Measurements from ENCODE around the gene SDHB. TPM values are rescaled to one million over a fixed set of nuclear protein-coding genes. Genes with fewer than 3 reads are reported as not detected.

SDHB gene
- total RNA-seq, 2 experiments from 2014 or later = 105 to 106 TPM

DNA sequence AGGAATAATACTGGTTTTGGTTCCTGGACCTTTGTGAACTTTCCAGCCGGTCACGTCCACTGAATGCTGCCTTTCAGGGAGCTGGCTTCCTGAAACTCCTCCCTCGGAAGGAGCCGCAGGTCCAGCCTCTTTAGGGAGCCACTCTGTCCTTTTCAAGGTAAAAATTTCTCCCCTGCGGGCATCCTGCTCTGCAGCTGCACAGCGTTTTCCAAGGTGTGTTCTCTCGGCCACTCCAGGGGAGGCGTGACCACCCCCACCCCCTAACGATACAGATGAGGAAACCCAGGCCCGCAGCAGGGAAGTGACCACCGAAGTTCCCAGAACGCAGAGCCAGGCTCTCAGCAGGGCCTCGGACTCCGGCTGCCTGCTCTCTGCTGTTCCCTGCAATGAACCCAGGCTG, 44.0 kb upstream of the SDHB start:
- H3K4me2 ChIP-seq (ENCODE audit: low read length) = no peak overlapping the region

DNA sequence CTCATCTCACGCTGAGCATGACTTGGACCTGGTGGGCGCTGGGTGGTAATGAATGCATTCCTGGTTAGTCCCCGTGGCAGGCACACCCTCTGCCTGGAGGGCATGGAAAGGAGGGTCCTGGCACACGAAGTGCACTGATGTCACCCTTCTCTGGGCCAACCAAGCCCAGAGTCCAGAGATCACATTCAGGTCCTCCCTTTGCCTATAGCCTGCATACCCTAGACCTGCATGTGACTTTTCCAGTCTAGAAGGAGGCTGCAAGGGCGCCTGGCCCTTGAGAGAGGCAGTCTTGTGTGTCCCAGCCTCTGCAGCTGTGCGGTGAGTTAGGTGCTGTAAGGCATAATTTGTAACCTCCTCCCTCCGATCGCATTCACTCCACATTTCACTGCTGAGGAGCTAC, 43.3 kb upstream of the SDHB start:
- no peak overlapping the region for H2AFZ ChIP-seq (ENCODE audit: low read length)
- no peaks in the 10 kb centered on the region for H3K9me2 ChIP-seq (ENCODE audit: insufficient read depth, low read length)
- CTCF ChIA-PET (ENCODE audit: unreplicated experiment) = no interaction called here
- intact Hi-C loops (cut with micrococcal nuclease; ENCODE audit: unreplicated experiment) = no loop called here
- H3K27ac ChIP-seq (ENCODE audit: low read depth, low read length, poor library complexity, severe bottlenecking) = no peak overlapping the region
- no peak for TF ChIP-seq EZH2phosphoT487 (IDR thresholded peaks at IDR 0.05; ENCODE audit: borderline replicate concordance, low read depth, low read length)
- TF ChIP-seq, protein P1, sequence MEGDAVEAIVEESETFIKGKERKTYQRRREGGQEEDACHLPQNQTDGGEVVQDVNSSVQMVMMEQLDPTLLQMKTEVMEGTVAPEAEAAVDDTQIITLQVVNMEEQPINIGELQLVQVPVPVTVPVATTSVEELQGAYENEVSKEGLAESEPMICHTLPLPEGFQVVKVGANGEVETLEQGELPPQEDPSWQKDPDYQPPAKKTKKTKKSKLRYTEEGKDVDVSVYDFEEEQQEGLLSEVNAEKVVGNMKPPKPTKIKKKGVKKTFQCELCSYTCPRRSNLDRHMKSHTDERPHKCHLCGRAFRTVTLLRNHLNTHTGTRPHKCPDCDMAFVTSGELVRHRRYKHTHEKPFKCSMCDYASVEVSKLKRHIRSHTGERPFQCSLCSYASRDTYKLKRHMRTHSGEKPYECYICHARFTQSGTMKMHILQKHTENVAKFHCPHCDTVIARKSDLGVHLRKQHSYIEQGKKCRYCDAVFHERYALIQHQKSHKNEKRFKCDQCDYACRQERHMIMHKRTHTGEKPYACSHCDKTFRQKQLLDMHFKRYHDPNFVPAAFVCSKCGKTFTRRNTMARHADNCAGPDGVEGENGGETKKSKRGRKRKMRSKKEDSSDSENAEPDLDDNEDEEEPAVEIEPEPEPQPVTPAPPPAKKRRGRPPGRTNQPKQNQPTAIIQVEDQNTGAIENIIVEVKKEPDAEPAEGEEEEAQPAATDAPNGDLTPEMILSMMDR (conservative IDR thresholded peaks at IDR 0.05; ENCODE audit: low read length) = no peak
- H4K20me1 ChIP-seq (ENCODE audit: insufficient read depth, low read length) = no peaks in the 10 kb centered on the region
- H3K36me3 ChIP-seq (ENCODE audit: insufficient read depth, low read length) = no peaks in the 10 kb centered on the region
- H3K4me2 ChIP-seq (ENCODE audit: low read length) = no peak overlapping the region
- H3K79me2 ChIP-seq (ENCODE audit: insufficient read depth, low read depth, low read length) = no peaks in the 10 kb centered on the region
- H3K4me3 ChIP-seq (ENCODE audit: low read depth, low read length, poor library complexity, severe bottlenecking) = no peak overlapping the region
- no peaks in the 10 kb centered on the region for H3K9me3 ChIP-seq (ENCODE audit: low read length)
- H3K4me1 ChIP-seq (ENCODE audit: insufficient read depth, low read length, poor library complexity, severe bottlenecking) = no peaks in the 10 kb centered on the region
- POLR2A ChIA-PET = interaction anchor here (0.6 kb wide), 1 partner anchor 14 kb away, joined by 3 read pairs; no protein-coding TSS in a partner anchor
- DNase-seq (ENCODE audit: low spot score) = no peak
- no TSS peak for BruUV-seq (replicated peaks)

More for the DNA sequence above, 44.0 kb upstream of the SDHB start:
- Histone ChIP-seq H4K20me1 (ENCODE audit: insufficient read depth, low read length) (no peaks in the 10 kb centered on the region), H3K4me1 (ENCODE audit: insufficient read depth, low read length, poor library complexity, severe bottlenecking) (no peaks in the 10 kb centered on the region), H3K79me2 (ENCODE audit: insufficient read depth, low read depth, low read length) (no peaks in the 10 kb centered on the region), H3K9me3 (ENCODE audit: low read length) (no peaks in the 10 kb centered on the region), H3K9me2 (ENCODE audit: insufficient read depth, low read length) (no peaks in the 10 kb centered on the region), H3K4me3 (ENCODE audit: low read depth, low read length, poor library complexity, severe bottlenecking) (no peak overlapping the region), H2AFZ (ENCODE audit: low read length) (no peak overlapping the region), H3K27ac (ENCODE audit: low read depth, low read length, poor library complexity, severe bottlenecking) (no peak overlapping the region), H3K36me3 (ENCODE audit: insufficient read depth, low read length) (no peaks in the 10 kb centered on the region)
- ChIA-PET POLR2A (no interaction called here), CTCF (ENCODE audit: unreplicated experiment) (no interaction called here)
- TF ChIP-seq, protein P1 (conservative IDR thresholded peaks at IDR 0.05; ENCODE audit: low read length) = no peak
- no peak for TF ChIP-seq EZH2phosphoT487 (IDR thresholded peaks at IDR 0.05; ENCODE audit: borderline replicate concordance, low read depth, low read length)
- no peak for DNase-seq (ENCODE audit: low spot score)
- BruUV-seq (replicated peaks) = no TSS peak
- intact Hi-C loops (cut with micrococcal nuclease; ENCODE audit: unreplicated experiment) = no loop called here

DNA sequence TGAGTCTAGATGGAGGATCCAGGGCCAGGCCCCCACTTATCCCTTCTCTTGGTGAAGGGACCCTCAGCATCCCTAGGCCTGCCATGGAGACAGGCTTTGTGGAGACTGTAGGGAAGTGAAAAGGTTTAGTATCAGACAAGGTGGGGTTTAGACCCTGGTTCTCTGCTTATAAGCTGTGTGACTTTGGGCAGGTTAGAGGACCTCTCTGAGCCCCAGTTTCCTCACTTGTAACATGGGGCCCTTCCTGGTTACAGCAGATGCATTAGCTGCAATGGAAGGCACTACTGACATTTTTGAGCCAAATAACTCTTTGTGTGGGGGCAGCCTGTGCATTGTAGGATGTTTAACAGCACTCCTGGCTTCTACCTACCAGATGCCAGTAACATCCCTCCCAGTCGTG, 42.8 kb upstream of the SDHB start:
- CTCF ChIA-PET (ENCODE audit: unreplicated experiment) = no interaction called here
- no peak for DNase-seq (ENCODE audit: low spot score)

More for the DNA sequence above, 42.8 kb upstream of the SDHB start:
- no peaks in the 10 kb centered on the region for H3K9me3 ChIP-seq (ENCODE audit: low read length)
- H4K20me1 ChIP-seq (ENCODE audit: insufficient read depth, low read length) = no peaks in the 10 kb centered on the region
- intact Hi-C loops (cut with micrococcal nuclease; ENCODE audit: unreplicated experiment) = no loop called here
- TF ChIP-seq, protein P1 (conservative IDR thresholded peaks at IDR 0.05; ENCODE audit: low read length) = no peak
- no peak for TF ChIP-seq EZH2phosphoT487 (IDR thresholded peaks at IDR 0.05; ENCODE audit: borderline replicate concordance, low read depth, low read length)
- POLR2A ChIA-PET = interaction anchor here (0.6 kb wide), 1 partner anchor 13 kb away, joined by 3 read pairs; no protein-coding TSS in a partner anchor
- no TSS peak for BruUV-seq (replicated peaks)
- no peak overlapping the region for H3K4me3 ChIP-seq (ENCODE audit: low read depth, low read length, poor library complexity, severe bottlenecking)
- H3K4me1 ChIP-seq (ENCODE audit: insufficient read depth, low read length, poor library complexity, severe bottlenecking) = no peaks in the 10 kb centered on the region
- H2AFZ ChIP-seq (ENCODE audit: low read length) = no peak overlapping the region
- H3K79me2 ChIP-seq (ENCODE audit: insufficient read depth, low read depth, low read length) = no peaks in the 10 kb centered on the region
- H3K9me2 ChIP-seq (ENCODE audit: insufficient read depth, low read length) = no peaks in the 10 kb centered on the region
- H3K27ac ChIP-seq (ENCODE audit: low read depth, low read length, poor library complexity, severe bottlenecking) = no peak overlapping the region
- H3K36me3 ChIP-seq (ENCODE audit: insufficient read depth, low read length) = no peaks in the 10 kb centered on the region
- no peak overlapping the region for H3K4me2 ChIP-seq (ENCODE audit: low read length)
